Central memory CD8-positive, alpha-beta T cell (primary cell): ENCODE measurements around the gene GRIFIN.

ENCODE experiments used
- ATAC-seq: fragments of 150-1000 bp; cut with Tn5 transposase; replicated peaks from 2 replicates; pipeline ENCODE4 v1.10.0; 2022; ENCODE audit warnings: mild to moderate bottlenecking, moderate FRiP score, moderate number of reproducible peaks; ENCODE audit not compliant: poor library complexity, severe bottlenecking; ENCODE audit errors: extremely low read depth
- DNase-seq, 2 donors: peaks; one replicate each; pipeline ENCODE4 v3.0.0; 2021; ENCODE audit warnings: low spot score in 2 of 2
- H3K27ac Mint-ChIP-seq: one replicate; pipeline ENCODE4 v1.8.0; 2022; ENCODE audit warnings: low read depth, mild to moderate bottlenecking, moderate library complexity, mixed read lengths
- H3K27me3 Mint-ChIP-seq: one replicate; pipeline ENCODE4 v1.8.0; 2022; ENCODE audit warnings: mixed read lengths
- H3K36me3 Mint-ChIP-seq: one replicate; pipeline ENCODE4 v1.8.0; 2022; ENCODE audit warnings: mild to moderate bottlenecking, moderate library complexity, mixed read lengths; ENCODE audit not compliant: insufficient read depth
- H3K4me1 Mint-ChIP-seq: one replicate; pipeline ENCODE4 v1.8.0; 2022; ENCODE audit warnings: mixed read lengths
- H3K4me3 Mint-ChIP-seq: one replicate; pipeline ENCODE4 v1.8.0; 2022; ENCODE audit warnings: mild to moderate bottlenecking, moderate library complexity, mixed read lengths
- H3K9me3 Mint-ChIP-seq: one replicate; pipeline ENCODE4 v1.8.0; 2022; ENCODE audit warnings: mixed read lengths

The GRIFIN gene, protein sequence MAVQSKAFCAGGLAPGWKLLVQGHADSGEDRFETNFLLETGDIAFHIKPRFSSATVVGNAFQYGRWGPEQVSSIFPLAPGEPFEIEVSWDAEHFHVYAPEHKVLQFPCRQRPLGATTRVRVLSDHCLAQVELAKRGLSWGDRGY

DNA sequence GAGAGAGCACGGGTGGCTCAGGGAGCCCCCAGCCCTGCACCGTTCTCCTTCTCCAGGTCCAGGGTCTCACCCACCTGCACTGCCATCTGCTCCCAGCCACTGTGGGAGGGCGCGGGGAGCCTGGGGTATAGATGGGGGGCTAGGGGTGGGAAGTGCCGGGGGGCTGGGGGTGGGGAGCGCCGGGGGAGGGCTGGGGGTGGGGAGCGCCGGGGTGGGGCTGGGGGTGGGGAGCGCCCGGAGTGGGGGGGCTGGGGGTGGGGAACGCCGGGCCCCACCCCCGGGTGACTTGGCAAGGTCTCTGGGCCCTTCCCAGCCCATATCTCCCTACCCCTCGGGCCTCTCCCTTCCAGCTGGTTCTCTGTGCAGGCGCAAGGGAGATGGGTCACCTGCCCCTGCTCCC lies at the start of gene GRIFIN:
TSS of gene GRIFIN (minus strand) at position 101 of the 400 bp plus-strand sequence. CDS start at position 86, 15 bp downstream.
- H3K36me3 Mint-ChIP-seq, result peaks cover 3% of the 10 kb centered on the region
- DNase-seq (no peak), ATAC-seq (no peak)
- H3K27me3 Mint-ChIP-seq, result no peaks in the 10 kb centered on the region
- no peaks in the 10 kb centered on the region for H3K9me3 Mint-ChIP-seq
- H3K4me3 Mint-ChIP-seq, result no peak within 1 kb of the TSS
- no peaks in the 10 kb centered on the region for H3K4me1 Mint-ChIP-seq
- no peak within 1 kb of the TSS for H3K27ac Mint-ChIP-seq

DNA sequence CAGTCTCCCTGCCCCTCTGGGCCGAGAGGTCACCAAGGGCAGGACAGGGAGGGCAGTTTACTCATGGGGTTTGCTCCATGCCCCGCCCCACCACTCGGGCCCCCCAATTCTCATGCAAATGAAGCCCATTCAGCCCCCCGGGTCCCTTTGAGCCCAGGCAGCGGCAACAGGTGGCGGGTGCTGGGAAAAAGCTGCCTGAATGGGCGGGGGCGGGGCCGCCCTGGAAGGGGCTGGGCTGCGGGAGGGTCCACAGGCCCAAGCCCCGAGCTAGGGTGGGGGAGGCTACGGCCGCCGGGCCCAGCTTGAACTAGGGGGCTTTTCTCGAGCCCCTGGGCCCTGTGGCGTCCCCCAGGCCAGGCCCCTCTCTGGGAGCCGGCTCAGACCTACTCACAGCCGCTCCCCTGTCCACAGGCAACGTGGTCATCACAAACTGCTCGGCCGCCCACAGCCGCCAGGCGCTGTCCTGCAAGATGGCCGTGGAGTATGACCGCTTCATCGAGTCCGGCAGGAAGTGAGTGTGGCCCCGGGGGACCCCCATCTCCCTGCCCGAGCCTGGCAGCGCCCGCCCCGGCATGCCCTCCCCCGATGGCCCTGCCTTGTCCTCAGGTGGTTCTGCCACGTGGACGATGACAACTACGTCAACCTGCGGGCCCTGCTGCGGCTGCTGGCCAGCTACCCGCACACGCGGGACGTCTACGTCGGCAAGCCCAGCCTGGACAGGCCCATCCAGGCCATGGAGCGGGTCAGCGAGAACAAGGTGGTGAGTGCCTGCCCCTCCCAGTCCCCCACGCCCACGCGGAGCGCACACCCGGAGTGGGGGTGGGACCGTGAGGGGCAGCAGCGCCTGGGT lies 48.8 kb upstream of the GRIFIN start:
- H3K27me3 Mint-ChIP-seq, result no peaks in the 10 kb centered on the region
- H3K36me3 Mint-ChIP-seq, result peaks cover 38% of the 10 kb centered on the region
- no peak overlapping the region for H3K27ac Mint-ChIP-seq
- ATAC-seq, result no peak
- no peaks in the 10 kb centered on the region for H3K9me3 Mint-ChIP-seq
- no peak for DNase-seq
- peaks cover 51% of the 10 kb centered on the region for H3K4me1 Mint-ChIP-seq
- no peak overlapping the region for H3K4me3 Mint-ChIP-seq

DNA sequence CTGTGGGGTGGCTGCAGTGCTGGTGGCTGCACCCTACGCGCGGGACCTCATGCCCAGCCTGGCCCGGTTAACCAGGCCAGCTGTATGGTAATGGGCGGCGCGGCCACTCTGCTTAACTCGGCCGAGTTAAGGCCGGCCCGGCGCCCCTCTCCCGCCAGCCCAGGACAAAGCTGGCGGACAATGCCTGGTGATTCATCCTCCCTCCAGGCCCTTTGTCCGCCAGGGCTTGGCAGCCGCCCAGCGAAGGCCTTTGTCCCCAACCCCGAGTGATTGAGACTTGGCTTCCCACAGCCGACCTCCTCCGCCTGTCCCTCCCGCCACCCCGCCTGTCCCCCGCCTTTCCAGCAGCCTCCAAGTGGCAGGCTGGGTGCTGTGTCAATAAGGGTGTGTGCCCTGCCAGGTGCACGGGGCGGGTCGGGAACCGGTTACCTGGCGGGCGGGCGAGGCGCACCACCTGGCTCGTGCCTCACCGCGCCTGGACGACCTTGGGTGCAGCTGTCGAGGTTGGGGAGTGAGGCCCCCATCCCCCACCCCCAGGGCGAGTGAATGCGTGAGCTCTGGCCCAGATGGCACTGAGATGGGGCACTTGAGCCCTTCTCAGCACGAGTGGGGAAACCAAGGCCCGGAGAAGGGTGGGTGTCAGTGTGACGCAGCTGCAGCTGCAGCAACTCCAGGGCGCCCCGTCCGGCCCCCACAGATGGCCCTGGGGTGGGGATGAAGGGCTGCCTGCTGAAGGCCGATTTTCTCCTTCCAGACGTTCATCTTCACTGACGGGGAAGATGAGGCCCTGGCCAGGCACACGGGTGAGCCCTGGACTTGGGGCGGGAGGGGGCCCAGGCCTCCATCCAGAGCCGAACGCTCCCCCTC lies 48.0 kb upstream of the GRIFIN start:
- H3K36me3 Mint-ChIP-seq, result peaks cover 38% of the 10 kb centered on the region
- DNase-seq, result no peak
- peak overlapping the region; percentile 93 for H3K4me3 Mint-ChIP-seq
- no peak for ATAC-seq
- peaks cover 43% of the 10 kb centered on the region for H3K4me1 Mint-ChIP-seq
- H3K27me3 Mint-ChIP-seq, result no peaks in the 10 kb centered on the region
- H3K27ac Mint-ChIP-seq, result no peak overlapping the region
- no peaks in the 10 kb centered on the region for H3K9me3 Mint-ChIP-seq

DNA sequence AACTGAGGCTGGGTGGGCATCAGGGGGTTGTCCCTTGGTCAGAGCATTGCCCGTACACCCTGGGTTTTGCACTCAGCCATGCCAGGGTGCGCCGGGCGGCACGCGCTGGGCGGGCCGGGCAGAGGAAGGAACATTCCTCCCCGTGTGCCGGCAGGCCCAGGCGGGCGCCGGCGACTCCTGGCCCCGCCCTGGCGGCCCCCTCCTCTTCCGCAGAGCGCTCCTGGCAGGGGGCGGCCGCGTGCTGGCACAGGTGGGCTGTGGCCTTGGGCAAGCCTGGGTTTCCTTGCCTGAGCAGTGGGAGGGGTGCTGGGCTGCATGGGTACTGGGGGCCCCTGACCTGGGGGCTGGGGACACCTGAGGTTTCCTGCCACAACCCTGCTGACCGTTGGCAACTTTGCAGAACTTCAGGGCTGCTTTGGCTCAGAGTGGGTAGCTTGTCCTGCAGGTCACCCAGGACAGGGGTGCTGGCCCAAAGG lies 47.3 kb upstream of the GRIFIN start:
- H3K27me3 Mint-ChIP-seq, result no peaks in the 10 kb centered on the region
- H3K9me3 Mint-ChIP-seq, result no peaks in the 10 kb centered on the region
- H3K4me1 Mint-ChIP-seq, result peaks cover 40% of the 10 kb centered on the region
- peaks cover 38% of the 10 kb centered on the region for H3K36me3 Mint-ChIP-seq
- ATAC-seq (no peak), DNase-seq (no peak)
- peak overlapping the region; percentile 93 for H3K4me3 Mint-ChIP-seq
- H3K27ac Mint-ChIP-seq, result no peak overlapping the region

DNA sequence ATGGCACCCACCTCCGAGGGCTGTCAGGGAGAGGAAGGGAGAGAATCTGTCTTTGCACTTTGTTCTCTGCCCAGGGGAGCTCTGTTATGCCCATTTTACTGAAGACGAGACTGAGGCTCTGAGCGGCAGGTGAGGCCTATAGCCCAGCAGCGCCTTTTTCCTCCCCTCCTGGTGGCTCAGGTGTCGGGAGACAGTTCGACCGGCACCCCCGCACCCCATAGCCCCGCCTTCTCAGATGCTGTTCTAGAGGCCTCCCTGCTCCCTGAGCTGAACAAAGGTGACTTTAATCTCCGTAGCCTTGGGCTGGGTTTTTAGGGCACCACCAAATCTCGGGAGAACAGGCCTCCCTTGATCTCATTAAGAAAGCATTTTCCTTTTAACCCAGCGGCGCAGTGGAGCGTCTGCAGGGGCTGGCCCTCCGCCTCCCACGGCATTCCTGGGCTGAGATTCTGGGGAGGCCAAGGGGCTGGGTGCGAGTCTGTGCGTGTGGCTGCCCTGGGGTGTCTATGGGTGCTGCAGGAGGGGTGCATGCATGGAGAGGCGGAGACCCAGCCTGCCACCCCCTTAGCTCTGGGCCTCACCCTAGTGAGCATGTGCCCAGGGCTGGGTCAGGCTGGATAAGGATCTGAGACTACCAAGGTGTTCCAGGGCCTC lies 46.7 kb upstream of the GRIFIN start:
- Mint-ChIP-seq H3K9me3 (no peaks in the 10 kb centered on the region), H3K27me3 (no peaks in the 10 kb centered on the region), H3K4me1 (peaks cover 40% of the 10 kb centered on the region), H3K4me3 (peak overlapping the region; percentile 93), H3K36me3 (peaks cover 36% of the 10 kb centered on the region), H3K27ac (peak overlapping the region; percentile 86)
- DNase-seq (no peak), ATAC-seq (no peak)

DNA sequence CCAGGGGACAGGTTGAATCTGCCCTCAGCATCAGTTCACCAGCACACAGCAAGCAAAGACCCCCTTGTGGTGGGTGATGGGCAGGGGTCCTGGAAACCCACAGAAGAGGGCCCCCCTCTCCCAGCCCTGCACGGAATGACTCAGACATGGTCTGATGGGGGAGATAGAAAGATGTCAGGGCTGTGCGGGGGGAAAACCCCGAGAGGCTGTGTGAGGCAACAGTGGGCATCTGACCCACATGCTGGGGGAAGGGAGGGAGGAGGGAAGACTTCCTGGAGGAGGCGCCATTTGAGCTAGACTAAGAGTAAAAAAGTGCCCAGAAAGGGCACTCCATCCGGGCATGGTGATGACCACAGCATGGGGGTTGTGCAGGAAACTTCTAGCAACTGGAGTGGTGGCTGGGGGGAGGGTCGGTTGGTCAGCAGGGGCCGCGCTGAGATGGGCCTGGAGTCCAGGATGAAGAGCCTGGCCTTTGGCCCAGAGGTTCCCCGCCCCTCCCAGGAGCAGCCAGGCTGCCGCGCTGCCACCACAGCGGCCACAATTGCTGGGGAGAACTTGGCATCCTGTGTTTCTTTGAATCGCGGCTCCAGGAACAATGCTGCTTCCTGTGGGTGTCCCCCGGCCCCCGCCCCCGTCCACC lies 45.9 kb upstream of the GRIFIN start:
- H3K4me1 Mint-ChIP-seq, result peaks cover 38% of the 10 kb centered on the region
- peaks cover 33% of the 10 kb centered on the region for H3K36me3 Mint-ChIP-seq
- DNase-seq (peak; percentile 44 to 61), ATAC-seq (peak; percentile 57)
- peak overlapping the region; percentile 93 for H3K4me3 Mint-ChIP-seq
- H3K27ac Mint-ChIP-seq, result peak overlapping the region; percentile 86
- H3K27me3 Mint-ChIP-seq, result no peaks in the 10 kb centered on the region
- no peaks in the 10 kb centered on the region for H3K9me3 Mint-ChIP-seq

DNA sequence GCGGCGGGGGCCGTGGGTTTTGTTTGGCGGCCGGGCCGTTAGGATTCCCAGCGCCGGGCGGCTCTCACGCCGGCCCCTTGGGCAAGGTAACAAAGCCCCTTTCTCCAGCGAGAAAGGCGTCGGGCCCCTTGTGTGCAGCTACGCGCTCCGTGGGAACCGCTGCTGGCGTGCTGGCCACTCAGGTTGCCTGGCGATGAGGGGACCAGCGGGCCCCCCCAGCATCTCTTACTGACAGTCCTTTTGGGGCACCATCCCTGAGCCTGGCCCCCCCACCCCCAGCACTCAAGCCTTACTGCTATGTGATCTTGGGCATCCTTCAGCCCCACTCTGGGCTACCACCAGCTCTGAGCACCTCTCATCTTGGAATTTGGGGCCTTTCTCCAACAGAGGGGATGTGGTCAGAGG lies 45.1 kb upstream of the GRIFIN start:
- H3K4me1 Mint-ChIP-seq, result peaks cover 36% of the 10 kb centered on the region
- H3K27me3 Mint-ChIP-seq, result no peaks in the 10 kb centered on the region

DNA sequence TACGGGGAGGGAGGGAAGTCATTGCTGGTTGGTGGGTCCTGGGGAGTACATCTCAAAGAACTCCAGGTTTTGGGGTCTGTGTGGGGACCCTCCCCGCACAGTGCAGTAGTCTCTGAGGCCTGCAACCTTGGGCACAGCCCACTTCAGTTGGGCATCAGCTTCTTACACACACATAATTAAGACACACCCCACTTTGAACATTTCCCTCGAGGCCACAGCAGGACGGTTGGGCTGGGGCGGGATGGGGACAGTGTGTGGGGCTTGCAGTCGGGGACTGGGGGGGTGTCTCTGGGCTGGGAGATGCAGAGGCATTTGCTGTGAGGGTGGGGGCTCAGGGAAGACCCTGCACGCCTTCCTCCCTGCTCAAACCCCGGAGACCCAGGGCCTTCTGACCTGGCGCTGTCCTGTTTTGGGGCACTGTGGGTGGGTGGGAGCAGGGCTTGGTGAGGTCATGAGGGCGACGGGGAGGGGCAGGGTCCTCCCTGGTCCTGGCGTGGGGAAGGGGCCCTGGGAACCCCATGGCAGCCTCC lies 44.6 kb upstream of the GRIFIN start:
- Mint-ChIP-seq H3K27me3 (no peaks in the 10 kb centered on the region), H3K27ac (peak overlapping the region; percentile 84), H3K9me3 (no peaks in the 10 kb centered on the region), H3K4me3 (peak overlapping the region; percentile 93), H3K36me3 (peaks cover 29% of the 10 kb centered on the region), H3K4me1 (peaks cover 34% of the 10 kb centered on the region)
- no peak for ATAC-seq
- no peak for DNase-seq

More for the DNA sequence above, 45.1 kb upstream of the GRIFIN start:
- peaks cover 31% of the 10 kb centered on the region for H3K36me3 Mint-ChIP-seq
- DNase-seq (no peak), ATAC-seq (peak; percentile 2)
- H3K9me3 Mint-ChIP-seq, result no peaks in the 10 kb centered on the region
- H3K4me3 Mint-ChIP-seq, result peak overlapping the region; percentile 93
- peak overlapping the region; percentile 86 for H3K27ac Mint-ChIP-seq

DNA sequence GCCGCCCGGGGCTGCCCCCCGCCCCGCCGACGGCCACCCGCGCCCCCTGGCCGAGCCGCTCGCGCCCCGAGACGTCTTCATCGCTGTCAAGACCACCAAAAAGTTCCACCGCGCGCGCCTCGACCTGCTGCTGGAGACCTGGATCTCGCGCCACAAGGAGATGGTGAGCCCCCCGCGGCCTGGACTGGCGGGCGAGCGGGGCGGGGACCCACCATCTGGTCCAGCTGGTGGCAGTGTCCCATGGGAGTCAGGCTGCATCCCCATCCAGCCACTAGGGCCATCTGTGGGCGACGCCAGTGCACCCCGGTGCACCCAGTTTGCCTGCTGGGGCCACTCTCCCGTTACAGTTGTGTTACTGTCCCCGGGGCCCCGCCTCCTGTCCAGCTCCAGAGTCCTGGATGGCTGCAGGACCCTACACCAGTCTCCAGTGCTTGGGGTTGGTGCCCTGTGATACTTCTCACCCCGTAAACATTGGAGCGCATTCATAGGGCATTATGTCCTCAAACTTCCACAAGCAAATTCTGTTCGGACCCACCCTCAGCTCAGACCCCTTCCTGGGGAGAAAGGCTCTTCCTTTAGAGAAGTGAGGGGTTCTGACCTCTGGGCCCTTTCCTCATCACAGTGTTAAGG lies 44.0 kb upstream of the GRIFIN start:
- ATAC-seq (no peak), DNase-seq (no peak)
- Mint-ChIP-seq H3K27ac (peak overlapping the region; percentile 84), H3K4me1 (peaks cover 31% of the 10 kb centered on the region), H3K27me3 (no peaks in the 10 kb centered on the region), H3K36me3 (peaks cover 28% of the 10 kb centered on the region), H3K9me3 (no peaks in the 10 kb centered on the region), H3K4me3 (peak overlapping the region; percentile 93)

DNA sequence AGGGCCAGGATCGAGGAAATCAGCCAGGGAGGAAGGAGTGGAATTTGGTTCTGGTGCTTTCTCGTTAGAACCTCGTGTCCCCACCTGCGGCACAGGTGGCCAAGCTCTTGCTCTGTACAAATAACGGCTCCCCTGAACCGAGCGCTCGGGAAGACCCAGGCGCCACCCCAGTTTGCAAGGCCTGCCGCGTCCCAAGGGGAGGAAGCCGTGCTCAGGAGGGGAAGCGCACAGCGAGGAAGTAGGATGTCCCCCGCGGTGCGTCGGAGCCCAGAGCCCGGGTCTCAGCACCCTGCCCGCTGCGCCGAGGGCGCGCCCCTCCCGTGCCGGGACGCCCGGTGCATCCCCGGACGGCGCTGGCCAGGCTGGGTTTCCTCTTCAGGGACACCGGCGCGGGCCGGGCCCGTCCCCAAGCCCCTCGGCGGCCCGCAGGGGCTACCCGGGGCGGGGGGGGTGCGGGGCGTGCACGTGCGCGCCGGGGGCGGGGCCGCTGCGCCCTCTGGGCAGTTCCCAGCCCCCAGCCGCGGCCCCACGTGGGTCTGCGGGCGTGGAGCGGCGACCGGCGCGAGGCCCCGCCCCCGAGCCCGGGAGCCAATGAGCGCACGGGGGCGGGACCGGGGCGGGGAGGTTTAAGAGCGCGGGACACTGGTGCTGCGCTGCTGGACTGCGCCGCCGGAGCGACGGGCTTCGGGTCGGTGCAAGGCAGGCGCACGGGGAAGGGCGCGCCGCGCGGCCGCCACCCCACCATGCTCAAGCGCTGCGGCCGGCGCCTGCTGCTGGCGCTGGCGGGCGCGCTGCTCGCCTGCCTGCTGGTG lies 43.1 kb upstream of the GRIFIN start, which contains the start of gene LFNG:
TSS of gene LFNG (plus strand) at position 656 of the 812 bp plus-strand sequence. CDS start at position 744, 88 bp downstream.
- peak within 1 kb of the TSS; percentile 93 for H3K4me3 Mint-ChIP-seq
- no peaks in the 10 kb centered on the region for H3K27me3 Mint-ChIP-seq
- peaks cover 31% of the 10 kb centered on the region for H3K4me1 Mint-ChIP-seq
- no peaks in the 10 kb centered on the region for H3K9me3 Mint-ChIP-seq
- peaks cover 28% of the 10 kb centered on the region for H3K36me3 Mint-ChIP-seq
- DNase-seq (peak; percentile 61 to 63), ATAC-seq (peak; percentile 63)
- H3K27ac Mint-ChIP-seq, result peak within 1 kb of the TSS; percentile 84
